ENCODE data around the gene LRRFIP1. TPM values are rescaled to one million over a fixed set of nuclear protein-coding genes. Genes with fewer than 3 reads are reported as not detected.
"Not testable (repeated sequence)": the region's sequence is repeated elsewhere in the genome, so short reads cannot be mapped to it uniquely, and the experiment has no call there.

Gene LRRFIP1
- total RNA-seq, 1 donor from 2014 or later, result 33.6 TPM

DNA sequence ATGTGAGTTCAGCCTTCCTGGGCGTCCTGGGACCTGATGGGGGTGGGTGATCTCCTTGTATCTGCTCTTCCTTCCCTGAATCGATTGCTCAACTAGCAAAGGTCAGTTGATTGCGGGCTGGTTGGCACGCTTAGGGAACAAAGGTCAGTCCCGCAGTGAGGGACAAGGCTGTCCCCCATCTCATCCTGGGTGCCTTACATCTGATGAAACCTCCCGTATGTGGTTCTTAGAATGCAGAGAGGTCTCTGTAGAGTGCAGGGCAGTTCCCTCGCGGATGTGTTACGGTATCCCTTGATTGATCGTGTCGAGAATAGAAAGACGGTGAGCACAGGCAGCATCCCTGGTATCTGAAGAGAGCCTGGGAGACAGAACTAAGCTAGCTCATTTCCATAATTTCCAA lies 114.8 kb downstream of the LRRFIP1 start:
- peak; percentile 41 for ATAC-seq

DNA sequence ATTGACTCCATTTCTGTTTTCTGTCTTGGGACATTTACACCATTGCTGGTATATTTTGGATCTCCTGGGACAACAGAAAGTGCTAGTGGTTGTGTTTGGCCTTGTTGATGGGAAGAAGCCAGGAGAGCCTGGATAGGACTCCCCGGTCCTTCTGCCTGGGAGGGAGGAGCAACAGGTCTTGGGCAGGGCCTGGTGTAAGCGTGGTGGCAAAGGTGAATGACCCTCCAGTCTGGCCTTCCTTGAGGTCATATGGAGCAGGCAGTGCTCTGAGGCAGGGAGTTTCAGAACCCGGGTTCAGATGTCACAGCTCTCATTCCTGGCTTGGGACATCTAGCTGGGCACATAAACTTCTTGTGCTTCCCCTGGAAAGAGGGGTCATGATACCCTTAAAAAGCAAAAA lies 115.2 kb downstream of the LRRFIP1 start:
- DNase-seq (ENCODE audit: low spot score) (peak; percentile 84), ATAC-seq (peak; percentile 81)

More for the DNA sequence above, 114.8 kb downstream of the LRRFIP1 start:
- peak; percentile 65 for DNase-seq (ENCODE audit: low spot score)

DNA sequence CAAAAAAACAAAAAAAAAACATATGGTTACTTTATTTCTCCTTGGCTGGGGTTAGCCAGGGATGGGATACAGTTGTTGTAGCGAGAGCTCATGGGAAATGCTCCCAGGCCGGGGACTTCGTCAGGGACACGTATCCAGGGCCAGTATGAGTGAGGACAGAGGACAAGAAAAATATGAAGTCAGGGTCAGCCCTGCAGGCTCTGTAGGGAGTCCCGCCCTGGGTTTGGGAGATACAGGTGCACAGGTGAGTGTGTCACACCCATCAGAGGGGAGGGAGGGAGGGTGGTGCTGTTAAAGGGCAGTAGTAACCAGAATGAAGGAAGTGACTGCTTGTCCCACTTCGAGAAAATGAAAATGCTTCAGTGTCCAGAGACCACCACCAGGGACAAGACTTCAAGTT lies 115.6 kb downstream of the LRRFIP1 start:
- DNase-seq (ENCODE audit: low spot score) (no peak), ATAC-seq (no peak)

DNA sequence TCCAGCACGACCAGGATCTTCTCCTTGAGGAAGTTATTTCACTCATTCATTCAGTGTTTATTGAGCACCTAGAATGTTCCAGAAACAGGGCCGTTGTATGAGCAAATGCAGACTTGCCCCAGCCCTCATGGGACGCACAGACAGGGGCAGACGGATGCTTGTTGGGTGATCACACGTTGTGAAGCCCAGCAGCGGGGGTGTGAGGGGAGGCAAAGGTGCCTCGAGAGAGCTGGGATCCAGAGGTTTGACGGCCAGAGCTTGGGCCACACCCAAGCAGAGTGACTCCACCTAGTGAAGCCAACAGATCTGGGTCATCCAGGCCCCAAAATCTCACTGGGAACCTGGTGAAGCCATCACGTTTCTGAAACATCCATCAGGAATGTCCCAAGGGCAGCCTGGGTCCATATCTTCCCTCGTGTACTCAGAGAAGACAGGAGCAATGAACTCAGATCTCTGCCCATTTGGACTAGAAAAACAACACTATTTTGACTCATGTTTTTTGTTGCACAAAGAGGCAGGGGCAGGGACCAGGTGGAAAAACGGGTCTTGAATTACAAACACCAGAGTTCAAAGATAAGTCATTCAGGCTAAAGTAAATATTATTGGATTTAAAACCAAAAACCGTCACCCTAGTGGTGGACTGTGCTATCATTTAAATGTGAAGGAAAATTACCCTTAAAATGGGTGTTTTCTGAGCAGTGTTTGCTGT lies 116.3 kb downstream of the LRRFIP1 start:
- peak; percentile 76 for DNase-seq (ENCODE audit: low spot score)
- peak; percentile 59 for ATAC-seq

DNA sequence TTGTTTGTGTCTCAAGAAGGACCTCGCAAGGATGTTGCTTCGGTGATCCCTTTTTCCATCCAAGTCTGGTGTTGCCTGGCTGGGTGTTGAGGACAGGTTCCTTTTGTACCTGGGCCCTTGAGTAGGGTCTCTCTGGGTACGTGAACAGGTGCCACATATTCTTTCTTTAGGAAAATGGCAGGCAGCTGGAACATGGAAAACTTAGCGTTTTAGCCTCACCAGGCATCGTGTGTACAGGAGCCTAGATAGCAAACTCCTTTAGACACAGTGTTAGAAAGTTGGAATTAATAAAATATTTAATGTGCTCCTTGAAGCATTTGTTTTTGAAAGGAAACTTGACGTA lies 116.9 kb downstream of the LRRFIP1 start:
- no peak for ATAC-seq
- no peak for DNase-seq (ENCODE audit: low spot score)

DNA sequence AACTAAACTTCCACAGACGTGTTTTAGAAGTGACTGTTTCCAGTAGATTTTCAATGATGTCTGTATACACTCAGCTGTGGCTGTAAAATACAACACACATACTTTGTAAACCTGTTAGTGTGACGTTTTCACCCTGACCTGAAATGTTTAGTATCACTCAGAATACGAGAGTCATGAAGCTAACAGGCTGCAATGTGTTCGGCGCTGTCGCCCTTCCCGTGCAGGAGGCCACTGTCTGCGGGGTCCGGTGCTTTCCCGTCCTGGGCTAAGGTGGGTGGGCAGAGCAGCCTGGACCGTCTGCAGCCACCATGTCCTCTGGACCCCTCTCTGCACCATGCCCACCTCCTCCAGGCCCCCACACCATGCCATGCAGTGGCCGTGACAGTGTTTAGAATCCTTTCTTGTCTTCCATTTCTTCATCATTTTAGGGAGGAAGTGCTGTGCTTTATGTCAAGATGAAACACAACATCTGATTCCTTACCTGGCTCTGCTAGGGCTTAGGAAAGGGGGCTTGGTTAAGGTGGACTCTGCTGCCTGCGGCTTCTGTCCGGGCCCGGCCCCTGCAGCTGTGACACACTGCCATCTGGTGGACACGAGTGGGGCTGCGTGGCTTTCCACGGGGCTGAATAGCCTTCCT lies 117.3 kb downstream of the LRRFIP1 start:
- DNase-seq (ENCODE audit: low spot score), result peak; percentile 81
- ATAC-seq, result peak; percentile 77

DNA sequence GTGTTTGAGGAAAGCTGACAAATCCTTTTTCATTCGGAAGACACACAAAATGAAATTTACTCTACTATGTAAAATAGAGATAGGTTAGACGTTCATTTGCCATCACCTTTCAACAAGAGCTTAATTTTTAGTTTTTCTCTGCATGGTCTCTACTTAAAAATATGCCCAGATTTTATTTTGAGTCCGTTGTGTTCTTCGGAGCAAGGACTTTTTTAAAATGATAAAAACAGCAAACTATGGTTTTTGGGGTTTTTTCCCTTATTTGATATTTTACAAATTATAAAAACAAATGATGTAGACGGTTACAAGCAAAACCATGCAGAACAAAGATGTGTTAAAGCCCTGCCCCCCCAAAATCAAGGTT lies 117.8 kb downstream of the LRRFIP1 start:
- DNase-seq (ENCODE audit: low spot score) (no peak), ATAC-seq (no peak)

DNA sequence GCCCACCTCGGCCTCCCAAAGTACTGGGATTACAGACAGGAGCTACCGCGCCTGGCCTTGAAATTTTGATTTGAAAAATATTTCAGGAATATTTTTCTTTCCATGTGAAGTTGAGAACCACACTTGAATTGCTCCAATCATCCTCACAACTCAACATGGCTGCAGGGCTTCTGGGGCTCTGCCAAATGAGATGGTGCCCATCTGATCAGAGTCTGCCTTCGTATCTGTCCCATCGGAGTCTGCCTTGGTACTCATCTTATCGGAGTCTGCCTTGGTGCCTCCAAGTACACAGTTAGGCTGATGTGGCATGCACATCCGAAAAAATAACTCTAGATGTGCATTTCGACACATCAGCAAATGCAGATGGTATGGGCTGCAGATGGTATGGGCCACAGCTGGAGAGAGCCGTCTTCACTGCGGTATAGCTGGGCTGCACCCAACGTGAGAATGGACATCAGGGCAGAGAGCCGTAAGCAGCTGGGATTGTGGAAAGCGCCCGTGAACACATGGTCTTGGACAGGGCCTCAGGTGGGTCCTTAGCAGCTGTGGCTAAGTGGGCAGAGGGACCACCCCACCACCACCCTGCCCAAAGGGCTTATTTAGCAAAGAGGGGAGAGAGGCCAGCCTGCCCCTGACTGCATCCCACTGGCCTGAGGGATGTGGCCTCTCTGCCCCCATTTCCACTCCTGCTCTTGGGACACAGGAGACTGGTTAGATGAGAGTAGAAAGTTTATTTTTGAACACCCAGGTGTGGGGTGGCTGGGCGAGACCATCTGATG lies 119.1 kb downstream of the LRRFIP1 start:
- DNase-seq (ENCODE audit: low spot score) (no peak), ATAC-seq (no peak)

DNA sequence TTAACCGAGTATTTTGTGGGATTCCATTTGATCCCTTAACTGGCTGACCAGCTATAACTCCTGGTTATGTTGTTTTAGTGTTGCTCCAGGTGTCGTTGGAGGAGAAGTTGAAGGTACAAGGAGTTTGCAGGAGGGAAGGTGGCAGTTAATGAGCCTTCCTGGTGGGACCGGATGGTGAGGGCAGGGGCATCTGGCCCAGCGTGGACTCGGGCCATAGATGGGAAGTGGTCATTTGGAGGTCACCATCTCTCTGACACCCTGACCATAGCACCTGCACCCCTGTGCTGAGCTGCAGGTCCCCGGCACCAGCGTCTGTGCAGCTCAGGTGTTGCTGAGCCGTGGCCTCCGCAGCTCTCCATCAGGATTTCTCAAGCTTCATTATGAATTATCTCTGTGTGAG lies 119.8 kb downstream of the LRRFIP1 start:
- no peak for DNase-seq (ENCODE audit: low spot score)
- ATAC-seq, result no peak

DNA sequence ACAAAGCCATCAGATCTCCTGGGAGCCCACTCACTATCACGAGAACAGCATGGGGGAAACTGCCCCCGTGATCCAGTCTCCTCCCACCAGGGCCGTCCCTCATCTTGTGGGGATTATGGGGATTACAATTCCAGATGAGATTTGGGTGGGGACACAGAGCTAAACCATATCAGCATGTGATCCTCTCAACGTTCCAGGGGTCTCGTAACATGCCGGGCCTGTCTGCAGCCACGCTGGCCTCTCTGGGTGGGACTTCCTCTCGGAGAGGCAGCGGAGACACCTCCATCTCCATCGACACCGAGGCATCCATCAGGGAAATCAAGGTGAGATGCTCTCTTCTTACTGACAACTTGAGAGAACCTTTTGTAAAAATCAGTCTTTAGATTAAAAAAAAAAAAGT lies 121.6 kb downstream of the LRRFIP1 start:
- ATAC-seq (no peak), DNase-seq (ENCODE audit: low spot score) (no peak)

DNA sequence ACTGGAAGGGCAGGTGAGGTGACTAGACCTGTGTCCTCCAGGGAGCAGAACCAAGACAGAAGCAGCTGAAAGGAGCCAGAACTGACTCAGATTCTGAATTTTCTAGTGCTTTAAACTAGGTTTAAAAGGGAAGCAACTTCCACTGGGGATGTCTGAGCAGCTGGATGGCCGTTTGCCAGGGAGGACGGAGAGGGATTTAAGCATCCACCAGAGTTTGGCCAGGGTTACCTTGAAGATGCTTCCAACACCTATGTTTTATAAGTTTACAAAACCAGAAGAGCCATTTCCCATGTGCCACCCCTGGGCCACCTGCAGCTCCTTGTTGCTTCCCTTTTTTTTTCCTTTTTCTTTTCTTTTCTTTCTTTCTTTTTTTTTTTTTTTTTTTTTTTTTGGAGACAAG lies 122.6 kb downstream of the LRRFIP1 start:
- DNase-seq (ENCODE audit: low spot score) (no peak), ATAC-seq (no peak)

DNA sequence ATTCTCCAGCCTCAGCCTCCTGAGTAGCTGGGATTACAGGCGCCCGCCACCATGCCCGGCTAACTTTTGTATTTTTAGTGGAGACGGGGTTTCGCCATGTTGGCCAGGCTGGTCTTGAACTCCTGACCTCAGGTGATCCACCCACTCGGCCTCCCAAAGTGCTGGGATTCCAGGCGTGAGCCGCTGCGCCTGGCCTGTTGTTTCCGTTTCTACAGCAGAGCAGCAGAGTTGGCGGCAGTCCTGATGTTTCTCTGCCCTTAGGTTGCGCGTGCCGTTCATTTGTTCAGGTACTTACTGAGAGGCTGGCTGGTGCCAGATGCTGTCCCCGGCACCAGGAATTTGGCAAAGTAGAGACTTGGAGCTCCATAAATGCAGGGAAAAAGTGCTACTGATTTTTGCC lies 123.1 kb downstream of the LRRFIP1 start:
- DNase-seq (ENCODE audit: low spot score); ATAC-seq: not testable (repeated sequence)

DNA sequence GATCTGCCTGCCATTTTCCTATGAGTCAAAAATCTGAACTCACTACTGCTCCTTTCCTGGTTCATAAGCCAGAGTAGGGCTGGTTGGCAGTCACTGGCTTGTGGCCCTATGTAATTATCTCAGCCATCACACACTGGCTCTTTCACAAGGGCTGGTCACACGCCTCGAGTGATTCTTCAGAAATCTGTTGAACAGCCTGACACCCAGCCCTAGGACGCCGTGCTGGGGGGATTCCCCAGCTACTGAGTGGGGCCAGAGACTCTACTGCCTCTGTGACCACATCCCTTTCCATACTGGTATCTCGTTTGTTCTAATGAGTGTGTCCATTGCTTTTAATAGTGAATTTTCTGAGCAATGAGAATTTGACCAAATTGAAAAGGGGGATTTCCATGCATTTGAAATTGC lies 125.4 kb downstream of the LRRFIP1 start:
- ATAC-seq, result no peak
- DNase-seq (ENCODE audit: low spot score), result no peak

DNA sequence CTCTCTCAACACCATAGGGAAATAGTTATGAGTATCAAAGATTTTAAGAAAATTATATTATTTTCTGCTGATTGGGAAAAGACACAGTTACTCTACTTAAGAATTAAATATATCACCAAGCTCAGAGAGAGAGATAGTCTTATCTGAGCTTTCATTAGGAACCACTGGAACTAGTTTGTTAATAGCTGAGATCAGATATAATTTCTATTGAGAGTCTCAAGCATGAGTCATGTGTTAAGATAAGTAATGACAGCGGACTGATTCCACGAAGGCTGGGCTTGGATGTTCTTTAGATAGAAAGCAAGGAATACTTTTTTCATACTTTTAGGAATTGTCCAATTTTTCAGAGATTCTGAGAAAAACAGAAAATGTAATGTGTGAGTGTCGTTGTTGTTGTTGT lies 126.8 kb downstream of the LRRFIP1 start:
- DNase-seq (ENCODE audit: low spot score) (no peak), ATAC-seq (no peak)

DNA sequence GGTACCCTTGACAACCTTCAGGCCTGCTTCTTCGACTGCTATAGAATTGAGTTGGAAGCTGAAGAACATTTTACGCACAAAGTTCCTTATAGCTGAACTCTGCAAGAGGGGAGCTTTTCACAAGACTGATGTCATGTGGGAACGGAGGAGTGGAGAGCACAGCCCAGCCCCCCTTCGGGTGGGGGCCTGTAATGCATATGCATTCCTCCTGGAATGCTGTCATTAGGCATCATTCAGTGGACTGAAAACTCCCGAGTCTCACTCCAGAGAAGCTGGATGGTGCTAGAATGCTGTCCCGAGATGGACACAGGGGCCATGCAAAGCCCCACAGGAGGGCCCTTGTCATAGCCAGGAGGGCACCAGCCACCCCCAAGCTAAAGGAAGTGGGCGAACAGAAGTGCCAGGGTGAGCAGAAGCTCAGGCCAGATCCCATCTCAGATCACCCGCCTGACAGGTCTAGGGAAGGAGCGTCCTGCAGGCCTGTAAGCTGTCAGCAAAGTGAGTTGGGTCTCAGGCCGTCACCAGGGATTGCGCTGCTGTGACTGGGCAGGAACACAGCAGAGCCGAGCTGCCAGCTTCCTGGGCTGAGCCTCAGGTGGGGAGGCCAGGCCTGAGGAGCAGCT lies 127.3 kb downstream of the LRRFIP1 start:
- ATAC-seq (no peak), DNase-seq (ENCODE audit: low spot score) (no peak)

DNA sequence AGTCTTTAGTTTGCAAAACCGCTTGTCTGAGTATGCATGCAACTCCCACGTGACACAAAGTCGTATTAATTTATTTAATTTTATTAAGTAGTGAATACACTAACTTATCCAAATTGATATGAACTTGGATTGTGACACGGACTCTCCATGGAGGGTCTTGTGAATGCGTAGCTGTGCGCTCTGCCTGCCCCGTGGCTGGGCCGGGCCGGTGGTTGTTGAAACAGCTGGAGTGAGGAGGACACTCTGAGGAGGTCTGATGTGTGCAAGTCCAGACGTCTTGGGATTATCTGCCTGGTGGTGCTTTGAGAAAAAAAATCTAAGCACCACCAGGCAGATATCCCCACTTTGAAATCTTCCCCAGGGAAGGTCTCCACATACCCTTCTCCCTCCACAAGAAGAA lies 130.2 kb downstream of the LRRFIP1 start:
- no peak for DNase-seq (ENCODE audit: low spot score)

DNA sequence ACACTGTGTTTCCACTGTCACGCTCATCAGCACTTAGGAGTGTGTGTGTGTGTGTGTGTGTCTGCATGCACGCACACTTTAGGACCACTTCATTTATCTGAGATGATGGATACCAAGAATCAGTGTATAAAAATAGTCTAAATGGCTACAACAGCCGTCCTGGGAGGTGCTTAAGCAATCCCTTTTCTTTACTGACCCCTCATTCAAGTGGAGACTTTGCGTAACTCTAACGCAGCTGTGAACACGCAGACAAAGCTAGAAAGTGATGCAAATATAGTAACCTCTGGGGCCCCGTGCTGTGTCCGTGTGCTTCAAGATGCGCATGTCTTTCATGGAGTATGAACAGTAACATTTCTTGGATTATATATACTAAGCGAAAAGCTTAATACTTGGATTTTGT lies 130.8 kb downstream of the LRRFIP1 start:
- no peak for ATAC-seq
- no peak for DNase-seq (ENCODE audit: low spot score)

More for the DNA sequence above, 130.2 kb downstream of the LRRFIP1 start:
- no peak for ATAC-seq

DNA sequence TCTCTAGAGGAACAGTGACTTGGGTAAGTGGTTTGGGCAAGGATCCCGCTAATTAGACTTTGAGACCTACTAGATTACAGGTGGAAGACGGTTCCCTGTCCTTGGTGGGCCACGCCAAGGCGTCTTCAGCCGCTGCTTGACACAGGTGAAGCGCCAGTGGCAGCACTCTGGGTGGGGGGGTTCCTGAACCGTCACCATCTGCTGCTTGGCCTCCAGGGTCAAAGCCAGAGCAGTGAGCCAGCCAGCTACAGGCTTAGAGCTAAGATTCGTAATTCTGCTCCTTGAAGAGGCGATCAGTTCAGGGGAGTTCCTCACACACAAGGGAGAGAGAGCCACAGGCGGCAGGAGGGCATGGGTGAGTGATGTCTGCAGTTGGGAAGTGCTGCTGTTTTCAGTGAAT lies 131.8 kb downstream of the LRRFIP1 start:
- ATAC-seq, result no peak

DNA sequence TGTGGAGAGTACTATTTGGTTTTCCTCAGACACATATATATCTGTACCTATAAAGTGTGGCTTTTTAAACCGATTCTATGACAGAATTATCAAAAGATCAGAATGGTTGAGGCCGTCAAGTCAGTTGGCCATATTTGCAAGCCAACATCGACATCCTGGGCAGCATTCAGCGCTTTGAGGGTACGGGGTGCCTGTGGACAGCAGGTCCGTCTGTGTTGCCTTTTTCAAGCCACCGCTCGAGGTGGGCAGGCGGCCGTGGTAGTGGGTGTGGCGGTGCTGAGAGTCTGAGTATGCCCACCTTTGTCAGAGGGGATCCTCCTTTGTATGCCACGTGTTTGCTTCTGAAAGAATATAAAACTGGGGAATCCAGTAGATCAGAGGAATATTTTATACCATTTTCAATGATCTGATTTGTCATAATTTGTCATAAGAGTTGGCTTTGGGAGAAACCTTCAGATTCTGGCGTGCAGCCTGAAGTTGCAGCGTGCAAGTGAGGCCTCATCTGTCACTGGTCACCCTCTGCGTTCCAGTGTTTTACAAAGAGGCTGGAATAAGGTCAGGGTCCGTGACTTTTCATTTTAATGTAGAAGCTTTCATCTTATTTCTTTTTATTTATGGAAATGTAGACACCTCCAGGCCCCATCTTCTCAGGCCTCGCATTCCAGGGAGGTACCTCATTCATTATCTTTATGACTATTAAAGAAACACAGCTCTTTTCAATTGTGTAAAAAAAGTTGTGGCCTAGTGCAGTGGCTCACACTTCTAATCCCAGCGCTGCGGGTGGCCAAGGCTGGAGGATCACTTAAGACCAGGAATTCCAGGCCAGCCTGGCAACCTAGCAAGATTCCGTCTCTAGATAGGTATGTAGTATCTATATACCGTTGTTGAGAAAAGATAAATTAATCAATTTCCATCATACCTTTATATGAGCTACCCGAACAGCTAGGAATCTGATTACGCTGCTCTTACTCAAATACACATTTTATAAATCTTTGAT lies 133.4 kb downstream of the LRRFIP1 start:
- no peak for DNase-seq (ENCODE audit: low spot score)
- ATAC-seq, result no peak

More for the DNA sequence above, 131.8 kb downstream of the LRRFIP1 start:
- no peak for DNase-seq (ENCODE audit: low spot score)

All from left lobe of liver (tissue), 2 donors.